Panc1 (cell line): ENCODE measurements around the gene CARTPT. TPM values are rescaled to one million over a fixed set of nuclear protein-coding genes. Genes with fewer than 3 reads are reported as not detected.

Experiments used
- ATAC-seq: fragments of 200-7000 bp; cut with Tn5 transposase; 2 replicates; pipeline ENCODE4 v1.9.1; 2020; ENCODE audit warnings: mild to moderate bottlenecking, moderate library complexity
- BruUV-seq: library from RNA; stranded (reverse); fragments of 400-500 nt; replicated peaks from 2 replicates; lab custom pipeline; 2021; lab: Mats Ljungman, UMichigan
- CTCF ChIA-PET: fragments of 300-600 bp; sonication (Branson Sonifier 250); formaldehyde crosslinking; loops from one replicate; lab custom pipeline; 2022; ENCODE audit warnings: antibody characterized with exemption; lab: Charles Lee
- POLR2A ChIA-PET: fragments of 300-600 bp; sonication (Branson Sonifier 250); formaldehyde crosslinking; loops from one replicate; lab custom pipeline; 2022; ENCODE audit warnings: antibody characterized with exemption; lab: Charles Lee
- DNase-seq: peaks from one replicate; pipeline ENCODE4 v3.0.0-alpha.2; 2010; ENCODE audit warnings: low read depth, low spot score
- H3K27ac ChIP-seq: 2 replicates; pipeline ENCODE4 v1.5.1; 2011; ENCODE audit warnings: mild to moderate bottlenecking, low read length, inconsistent platforms
- H3K27me3 ChIP-seq: fragments of 200-500 bp; sonication (Bioruptor generic); 2 replicates; pipeline ENCODE4 v1.6.0; 2014; ENCODE audit warnings: low read length, inconsistent platforms; ENCODE audit not compliant: control insufficient read depth, insufficient read depth
- H3K36me3 ChIP-seq: fragments of 200-500 bp; sonication (Bioruptor generic); 2 replicates; pipeline ENCODE4 v1.5.1; 2014; ENCODE audit warnings: inconsistent platforms, mild to moderate bottlenecking, low read length, moderate library complexity; ENCODE audit not compliant: control insufficient read depth, insufficient read depth
- H3K4me1 ChIP-seq: 2 replicates; pipeline ENCODE4 v1.5.1; 2011; ENCODE audit warnings: inconsistent platforms, mild to moderate bottlenecking, low read length, moderate library complexity; ENCODE audit not compliant: control insufficient read depth, insufficient read depth
- H3K4me3 ChIP-seq, 2 experiments: 2 replicates each; pipeline ENCODE4 v1.5.1; 2011 to 2012; ENCODE audit warnings: low read depth in 2 of 2, low read length in 2 of 2, mild to moderate bottlenecking in 2 of 2, inconsistent platforms in 1 of 2, moderate library complexity in 1 of 2
- H3K9me3 ChIP-seq: fragments of 200-500 bp; sonication (Bioruptor generic); 2 replicates; pipeline ENCODE4 v1.5.1; 2014; ENCODE audit warnings: low read depth, mild to moderate bottlenecking, inconsistent platforms, low read length, moderate library complexity; ENCODE audit not compliant: control insufficient read depth, insufficient read depth
- CTCF ChIP-seq: fragments of 450-650 bp; IDR thresholded peaks from 2 replicates; pipeline ENCODE4 v1.5.1; 2017; ENCODE audit warnings: mild to moderate bottlenecking
- POLR2AphosphoS5 ChIP-seq: IDR thresholded peaks from 2 replicates; pipeline ENCODE4 v1.6.1; 2012; ENCODE audit warnings: mild to moderate bottlenecking, low read depth, low read length, moderate library complexity
- SIN3A ChIP-seq: IDR thresholded peaks from 2 replicates; pipeline ENCODE4 v1.6.1; 2012; ENCODE audit warnings: low read depth, mild to moderate bottlenecking, low read length, moderate library complexity, borderline replicate concordance; ENCODE audit not compliant: insufficient read depth
- TCF7L2 ChIP-seq: IDR thresholded peaks from 2 replicates; pipeline ENCODE4 v1.6.1; 2011; ENCODE audit warnings: mild to moderate bottlenecking, low read depth, low read length, inconsistent platforms
- in situ Hi-C: cut with HindIII; loops from 2 replicates; pipeline ENCODE4 v1.10.0; 2016; ENCODE audit warnings: low sequenced_read_pairs, low pct_unique_long_range_greater_than_20kb
- intact Hi-C: fragments of 100-400 bp; cut with micrococcal nuclease; formaldehyde crosslinking; loops from one replicate; pipeline ENCODE4 v1.10.0; 2022; ENCODE audit not compliant: unreplicated experiment
- total RNA-seq: library from RNA; stranded (reverse); gene quantifications from one replicate; pipeline ENCODE4 v1.2.1, GENCODE V29; 2021; ENCODE audit not compliant: unreplicated experiment
- TF ChIP-seq, protein P1 (sequence below), 2 experiments: IDR thresholded peaks; 2 replicates each; pipeline ENCODE4 v1.6.1; 2011 to 2012; ENCODE audit warnings: low read depth in 2 of 2, control low read depth in 1 of 2, low read length in 1 of 2, mild to moderate bottlenecking in 1 of 2, moderate library complexity in 1 of 2; ENCODE audit not compliant: insufficient read depth in 1 of 2

CARTPT gene
- total RNA-seq, 1 experiment from 2014 or later, result not detected

GRCh38 chr5:71744009-71744790 is 25.1 kb downstream of the CARTPT start:
- Histone ChIP-seq H3K27me3 (peaks cover 3% of the 10 kb centered on the region; the same call in 1 of the 2 replicates), H3K36me3 (no peaks in the 10 kb centered on the region), H3K27ac (no peak overlapping the region), H3K9me3 (no peaks in the 10 kb centered on the region), H3K4me3 (no peak overlapping the region), H3K4me1 (no peaks in the 10 kb centered on the region)
- CTCF ChIA-PET, result no interaction called here
- ATAC-seq, result no peak
- TF ChIP-seq, protein P1, sequence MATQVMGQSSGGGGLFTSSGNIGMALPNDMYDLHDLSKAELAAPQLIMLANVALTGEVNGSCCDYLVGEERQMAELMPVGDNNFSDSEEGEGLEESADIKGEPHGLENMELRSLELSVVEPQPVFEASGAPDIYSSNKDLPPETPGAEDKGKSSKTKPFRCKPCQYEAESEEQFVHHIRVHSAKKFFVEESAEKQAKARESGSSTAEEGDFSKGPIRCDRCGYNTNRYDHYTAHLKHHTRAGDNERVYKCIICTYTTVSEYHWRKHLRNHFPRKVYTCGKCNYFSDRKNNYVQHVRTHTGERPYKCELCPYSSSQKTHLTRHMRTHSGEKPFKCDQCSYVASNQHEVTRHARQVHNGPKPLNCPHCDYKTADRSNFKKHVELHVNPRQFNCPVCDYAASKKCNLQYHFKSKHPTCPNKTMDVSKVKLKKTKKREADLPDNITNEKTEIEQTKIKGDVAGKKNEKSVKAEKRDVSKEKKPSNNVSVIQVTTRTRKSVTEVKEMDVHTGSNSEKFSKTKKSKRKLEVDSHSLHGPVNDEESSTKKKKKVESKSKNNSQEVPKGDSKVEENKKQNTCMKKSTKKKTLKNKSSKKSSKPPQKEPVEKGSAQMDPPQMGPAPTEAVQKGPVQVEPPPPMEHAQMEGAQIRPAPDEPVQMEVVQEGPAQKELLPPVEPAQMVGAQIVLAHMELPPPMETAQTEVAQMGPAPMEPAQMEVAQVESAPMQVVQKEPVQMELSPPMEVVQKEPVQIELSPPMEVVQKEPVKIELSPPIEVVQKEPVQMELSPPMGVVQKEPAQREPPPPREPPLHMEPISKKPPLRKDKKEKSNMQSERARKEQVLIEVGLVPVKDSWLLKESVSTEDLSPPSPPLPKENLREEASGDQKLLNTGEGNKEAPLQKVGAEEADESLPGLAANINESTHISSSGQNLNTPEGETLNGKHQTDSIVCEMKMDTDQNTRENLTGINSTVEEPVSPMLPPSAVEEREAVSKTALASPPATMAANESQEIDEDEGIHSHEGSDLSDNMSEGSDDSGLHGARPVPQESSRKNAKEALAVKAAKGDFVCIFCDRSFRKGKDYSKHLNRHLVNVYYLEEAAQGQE (IDR thresholded peaks at IDR 0.05; ENCODE audit: insufficient read depth in 1 of 2, low read depth in 2 of 2, low read length in 1 of 2), result no peak
- no peak for TF ChIP-seq TCF7L2
- no peak for TF ChIP-seq CTCF
- no peak for TF ChIP-seq SIN3A
- no peak for TF ChIP-seq POLR2AphosphoS5
- no TSS peak for BruUV-seq
- no peak for DNase-seq
- intact Hi-C loops (no loop called here), in situ Hi-C loops (no loop called here)
- POLR2A ChIA-PET, result no interaction called here

DNA sequence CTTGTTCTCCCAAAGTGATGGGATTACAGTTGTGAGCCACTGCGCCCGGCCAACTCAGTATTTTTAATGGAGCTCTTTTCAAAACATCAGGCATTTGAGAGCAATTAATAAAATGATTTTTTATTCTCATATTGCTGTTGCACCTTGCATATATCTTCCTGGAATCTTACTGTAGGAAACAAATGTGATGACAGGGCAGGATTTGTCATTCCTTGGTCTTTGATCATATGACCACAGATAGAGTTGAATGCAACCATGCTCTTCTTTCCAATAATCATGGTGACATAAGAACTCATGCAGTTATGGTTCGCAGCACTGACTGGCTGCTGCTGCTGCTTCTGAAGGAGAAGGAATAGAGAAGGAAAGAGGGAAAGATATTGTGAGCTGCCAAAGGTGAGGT is 28.1 kb downstream of the CARTPT start:
- Histone ChIP-seq H3K36me3 (no peaks in the 10 kb centered on the region), H3K9me3 (no peaks in the 10 kb centered on the region), H3K27ac (no peak overlapping the region), H3K4me1 (no peaks in the 10 kb centered on the region), H3K27me3 (no peaks in the 10 kb centered on the region), H3K4me3 (no peak overlapping the region)
- ChIA-PET CTCF (no interaction called here), POLR2A (interaction anchor here (0.6 kb wide), 1 partner anchor 27 kb away, joined by 4 read pairs; no protein-coding TSS in a partner anchor)
- BruUV-seq, result no TSS peak
- no peak for ATAC-seq
- TF ChIP-seq POLR2AphosphoS5 (no peak), TCF7L2 (no peak), SIN3A (no peak), CTCF (no peak)
- TF ChIP-seq, protein P1 (IDR thresholded peaks at IDR 0.05; ENCODE audit: insufficient read depth in 1 of 2, low read depth in 2 of 2, low read length in 1 of 2), result no peak
- no peak for DNase-seq
- in situ Hi-C loops, result no loop called here
- intact Hi-C loops, result no loop called here
